ENCODE data around the gene KCNA3.
A peak's percentile ranks its signal among the peaks of the same experiment; 100 is the strongest.

The KCNA3 gene

GRCh38 chr1:110628323-110629105 is 46.2 kb downstream of the KCNA3 start (continued):
- TF ChIP-seq ZNF174 (tag by site-specific recombination; IDR thresholded peaks at IDR 0.05): no peak
- no peak for TF ChIP-seq ZNF548 (tag by site-specific recombination; IDR thresholded peaks at IDR 0.05)
- TF ChIP-seq ZNF394 (tag by site-specific recombination; IDR thresholded peaks at IDR 0.05; ENCODE audit: borderline replicate concordance): no peak

DNA sequence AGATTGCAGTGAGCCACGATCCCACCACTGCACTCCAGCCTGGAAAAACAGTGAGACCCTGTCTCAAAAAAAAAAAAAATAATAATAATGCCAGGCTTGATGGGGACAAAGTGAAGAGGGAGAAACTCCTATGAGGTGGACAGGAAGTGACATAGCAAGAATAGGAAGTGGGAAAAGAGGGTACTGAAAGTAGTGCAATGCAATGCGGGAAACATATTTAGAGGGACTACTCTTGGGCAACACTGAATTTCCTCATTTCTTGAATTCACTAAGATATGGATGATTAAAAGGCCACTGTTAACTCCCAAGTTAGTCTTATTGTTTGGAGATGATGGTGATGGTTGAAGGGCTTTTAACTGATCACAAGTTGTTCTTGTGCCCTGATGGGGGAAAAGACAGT is 47.0 kb downstream of the KCNA3 start:
- POLR2A ChIA-PET: no interaction called here
- no peak overlapping the region for H3K27ac ChIP-seq (ENCODE audit: extremely low read depth, low read depth, low read length)
- H3K4me1 ChIP-seq (ENCODE audit: control insufficient read depth, insufficient read depth, low read length): no peaks in the 10 kb centered on the region
- no peaks in the 10 kb centered on the region for H3K9me3 ChIP-seq (ENCODE audit: control insufficient read depth, insufficient read depth, low read depth, low read length)
- CTCF ChIA-PET: interaction anchor here (0.6 to 4.6 kb wide), 4 partner anchors 8 to 155 kb away, joined by 3 to 25 read pairs (median 4); no protein-coding TSS in a partner anchor
- H3K36me3 ChIP-seq (ENCODE audit: control insufficient read depth in 2 of 2, insufficient read depth in 1 of 2, low read length in 2 of 2): no peaks in the 10 kb centered on the region
- H3K4me3 ChIP-seq (ENCODE audit: low read depth, low read length): no peak overlapping the region
- TF ChIP-seq ZNF138 (tag by site-specific recombination; IDR thresholded peaks at IDR 0.05; ENCODE audit: borderline replicate concordance) (no peak), WT1 (tag by site-specific recombination; IDR thresholded peaks at IDR 0.05) (no peak), ZNF624 (tag by site-specific recombination; IDR thresholded peaks at IDR 0.05) (no peak), ZNF571 (tag by site-specific recombination; IDR thresholded peaks at IDR 0.05) (no peak), ZNF23 (tag by site-specific recombination; IDR thresholded peaks at IDR 0.05; ENCODE audit: borderline replicate concordance) (no peak)

DNA sequence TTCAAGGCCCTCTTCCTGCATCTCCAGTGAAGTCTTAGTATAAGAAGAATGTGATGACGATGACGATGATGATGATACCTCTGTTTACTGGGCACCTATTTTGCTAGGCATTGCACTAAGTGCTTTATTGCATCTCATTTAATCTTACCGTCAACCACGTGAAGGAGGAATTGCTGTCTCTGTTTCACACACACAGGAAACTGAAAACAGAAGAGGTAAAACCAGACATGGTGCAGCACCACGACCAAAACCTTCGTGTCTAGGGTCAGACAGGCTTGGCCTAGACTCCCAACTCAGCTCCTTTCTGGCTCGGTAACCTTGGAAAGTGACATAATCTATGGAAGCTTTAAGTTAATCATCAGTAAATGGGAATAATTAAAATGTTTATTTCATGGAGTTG is 47.9 kb downstream of the KCNA3 start:
- Histone ChIP-seq H3K27ac (ENCODE audit: extremely low read depth, low read depth, low read length) (no peak overlapping the region), H3K4me1 (ENCODE audit: control insufficient read depth, insufficient read depth, low read length) (no peaks in the 10 kb centered on the region), H3K36me3 (ENCODE audit: control insufficient read depth in 2 of 2, insufficient read depth in 1 of 2, low read length in 2 of 2) (no peaks in the 10 kb centered on the region), H3K4me3 (ENCODE audit: low read depth, low read length) (no peak overlapping the region), H3K9me3 (ENCODE audit: control insufficient read depth, insufficient read depth, low read depth, low read length) (no peaks in the 10 kb centered on the region)
- CTCF ChIA-PET: interaction anchor here (0.6 to 4.6 kb wide), 5 partner anchors 8 to 156 kb away, joined by 3 to 25 read pairs (median 4); no protein-coding TSS in a partner anchor
- POLR2A ChIA-PET: no interaction called here
- TF ChIP-seq ZNF48 (tag by site-specific recombination; IDR thresholded peaks at IDR 0.05): no peak
- TF ChIP-seq, protein P1, sequence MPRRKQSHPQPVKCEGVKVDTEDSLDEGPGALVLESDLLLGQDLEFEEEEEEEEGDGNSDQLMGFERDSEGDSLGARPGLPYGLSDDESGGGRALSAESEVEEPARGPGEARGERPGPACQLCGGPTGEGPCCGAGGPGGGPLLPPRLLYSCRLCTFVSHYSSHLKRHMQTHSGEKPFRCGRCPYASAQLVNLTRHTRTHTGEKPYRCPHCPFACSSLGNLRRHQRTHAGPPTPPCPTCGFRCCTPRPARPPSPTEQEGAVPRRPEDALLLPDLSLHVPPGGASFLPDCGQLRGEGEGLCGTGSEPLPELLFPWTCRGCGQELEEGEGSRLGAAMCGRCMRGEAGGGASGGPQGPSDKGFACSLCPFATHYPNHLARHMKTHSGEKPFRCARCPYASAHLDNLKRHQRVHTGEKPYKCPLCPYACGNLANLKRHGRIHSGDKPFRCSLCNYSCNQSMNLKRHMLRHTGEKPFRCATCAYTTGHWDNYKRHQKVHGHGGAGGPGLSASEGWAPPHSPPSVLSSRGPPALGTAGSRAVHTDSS (tag by site-specific recombination; IDR thresholded peaks at IDR 0.05): 0 out of 2 replicates have a peak, but pooled peaks have one; percentile 17
